GM21619 (cell line): ENCODE data around the gene STK39.

Source experiments
- ATAC-seq: cut with Tn5 transposase; IDR thresholded peaks from one replicate; pipeline ENCODE4 v1.9.1; 2021; ENCODE audit not compliant: unreplicated experiment

STK39 gene

DNA sequence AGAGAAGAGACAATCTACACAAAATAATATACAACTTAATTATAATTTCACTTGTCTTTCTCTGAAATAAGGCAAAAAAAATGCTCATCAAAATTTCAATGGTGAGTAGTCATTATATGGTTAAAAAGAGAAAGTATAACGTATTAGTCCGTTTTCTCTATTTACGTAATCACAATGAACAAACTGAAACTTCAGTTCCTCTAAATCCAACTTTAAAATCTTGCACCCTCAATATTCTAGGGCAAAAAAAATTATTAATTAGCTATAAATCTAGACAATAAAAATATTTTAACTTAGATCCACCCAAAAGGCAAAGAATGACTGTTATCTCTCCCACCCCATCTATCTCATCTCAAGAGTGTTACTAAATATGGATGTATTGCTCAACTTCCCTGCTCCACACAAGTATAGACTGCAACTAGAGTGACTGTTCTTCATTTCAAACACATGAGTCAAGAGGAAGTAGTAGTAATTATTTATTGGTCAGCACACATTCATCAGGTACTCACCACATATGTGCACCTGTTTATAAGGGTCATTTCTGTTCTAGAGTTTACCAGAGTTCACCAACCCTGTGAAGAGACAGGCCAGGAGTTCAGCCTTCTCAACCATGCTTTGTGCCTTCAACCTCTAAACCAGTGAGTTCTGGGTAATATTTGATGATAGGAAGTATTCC, 36.4 kb downstream of the STK39 start:
- ATAC-seq, result peak; percentile 46

DNA sequence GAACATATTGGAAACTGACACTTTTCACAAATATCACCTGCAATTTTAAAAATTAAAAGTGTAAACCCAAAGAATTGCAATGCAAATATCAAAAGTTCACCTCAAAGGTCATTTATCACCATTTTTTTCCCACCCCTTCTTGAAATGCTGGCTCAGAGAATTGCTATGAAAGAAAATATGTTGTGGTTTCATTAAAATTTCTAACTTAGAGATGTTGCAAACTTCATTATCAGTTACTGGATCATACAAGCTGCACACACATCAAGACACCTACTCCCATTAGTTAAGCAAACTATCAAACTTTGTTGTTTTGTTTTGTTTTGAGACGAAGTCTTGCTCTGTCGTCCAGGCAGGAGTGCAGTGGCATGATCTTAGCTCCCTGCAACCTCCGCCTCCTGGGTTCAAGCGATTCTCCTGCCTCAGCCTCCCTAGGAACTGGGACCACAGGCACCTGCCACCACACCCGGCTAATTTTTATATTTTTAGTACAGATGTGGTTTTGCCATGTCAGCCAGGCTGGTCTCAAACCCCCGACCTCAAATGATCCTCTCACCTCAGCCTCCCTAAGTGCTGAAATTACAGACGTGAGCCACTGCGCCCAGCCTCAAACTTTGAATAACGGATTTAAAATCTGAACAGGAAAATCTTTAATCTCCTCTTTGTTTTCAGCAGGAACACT, 37.0 kb downstream of the STK39 start:
- ATAC-seq, result no peak

DNA sequence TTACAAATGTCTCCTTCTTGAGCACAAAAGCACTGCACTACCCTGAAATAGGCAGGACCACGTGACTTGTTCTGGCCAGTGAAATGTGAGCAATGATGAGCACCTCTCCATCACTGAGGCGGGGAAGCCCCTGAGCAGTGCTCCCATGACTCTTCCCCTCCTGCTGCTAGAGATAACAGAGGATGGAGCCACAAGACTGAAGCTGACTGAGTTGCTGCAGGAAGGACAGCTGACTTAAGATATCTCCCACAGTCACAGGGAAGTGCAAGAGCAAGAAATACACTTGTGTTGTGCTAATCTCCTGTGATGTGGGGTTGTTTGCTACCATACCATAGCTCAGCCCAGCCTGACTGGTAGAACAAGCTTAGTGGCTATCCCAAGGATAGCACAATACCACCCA, 38.7 kb downstream of the STK39 start:
- no peak for ATAC-seq

DNA sequence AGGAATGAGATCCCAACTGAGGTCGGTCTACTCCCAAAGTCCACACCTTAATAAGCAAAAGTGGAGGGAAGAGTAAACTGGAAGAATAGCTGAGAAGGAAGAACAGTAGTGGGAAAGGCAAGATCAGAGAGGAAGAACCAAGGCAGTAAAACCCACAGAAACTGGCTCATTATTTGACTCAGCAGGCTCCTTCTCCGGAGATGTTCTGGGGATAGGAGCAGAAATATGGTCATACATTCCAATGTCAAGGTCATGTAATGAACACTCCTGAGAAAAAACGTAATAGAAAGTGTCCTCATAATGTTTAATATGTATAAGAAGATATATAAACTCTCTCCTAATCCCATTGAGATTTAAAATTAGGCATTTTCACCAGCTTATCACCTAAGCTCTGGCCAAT, 39.5 kb downstream of the STK39 start:
- ATAC-seq, result no peak

DNA sequence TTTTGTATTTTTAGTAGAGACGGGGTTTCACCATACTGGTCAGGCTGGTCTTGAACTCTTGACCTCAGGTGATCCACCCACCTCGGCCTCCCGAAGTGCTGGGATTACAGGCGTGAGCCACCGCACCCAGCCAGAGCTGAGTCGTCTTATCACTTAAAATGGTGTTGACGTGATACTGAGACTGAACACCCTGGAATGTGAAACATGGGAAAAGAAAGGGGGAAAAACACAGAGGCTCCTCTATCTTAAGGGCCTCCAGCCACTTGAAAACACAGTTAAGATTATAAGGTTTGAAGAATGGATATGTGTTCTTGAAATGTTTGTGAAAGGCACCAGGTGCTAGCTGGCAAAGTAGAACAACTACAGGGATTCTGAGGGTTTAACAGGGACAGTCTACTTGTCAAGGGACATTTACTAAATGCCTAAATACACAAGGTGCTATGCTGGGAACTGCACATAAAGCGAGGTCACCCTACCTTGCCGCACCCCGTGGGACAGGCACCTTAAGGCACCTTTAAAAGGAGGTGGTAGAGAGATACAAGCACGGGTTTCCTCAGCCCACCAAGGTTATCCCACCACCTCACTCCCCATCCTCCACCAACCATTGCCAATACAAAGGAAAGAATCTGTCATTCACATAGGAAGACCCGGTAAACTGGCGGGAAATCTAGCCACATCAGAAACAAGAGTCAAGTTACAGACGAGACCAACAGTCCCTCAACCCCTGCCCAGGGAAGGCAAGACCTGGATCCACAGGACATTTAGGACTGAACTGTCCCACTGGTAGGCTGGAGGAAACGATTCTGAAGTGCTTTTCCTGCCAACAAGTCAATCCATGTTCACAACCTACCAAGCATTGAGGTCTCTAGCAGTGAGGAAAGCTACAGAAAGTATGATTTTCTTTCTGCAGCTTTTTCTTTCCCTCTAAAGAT, 43.4 kb downstream of the STK39 start:
- no peak for ATAC-seq

DNA sequence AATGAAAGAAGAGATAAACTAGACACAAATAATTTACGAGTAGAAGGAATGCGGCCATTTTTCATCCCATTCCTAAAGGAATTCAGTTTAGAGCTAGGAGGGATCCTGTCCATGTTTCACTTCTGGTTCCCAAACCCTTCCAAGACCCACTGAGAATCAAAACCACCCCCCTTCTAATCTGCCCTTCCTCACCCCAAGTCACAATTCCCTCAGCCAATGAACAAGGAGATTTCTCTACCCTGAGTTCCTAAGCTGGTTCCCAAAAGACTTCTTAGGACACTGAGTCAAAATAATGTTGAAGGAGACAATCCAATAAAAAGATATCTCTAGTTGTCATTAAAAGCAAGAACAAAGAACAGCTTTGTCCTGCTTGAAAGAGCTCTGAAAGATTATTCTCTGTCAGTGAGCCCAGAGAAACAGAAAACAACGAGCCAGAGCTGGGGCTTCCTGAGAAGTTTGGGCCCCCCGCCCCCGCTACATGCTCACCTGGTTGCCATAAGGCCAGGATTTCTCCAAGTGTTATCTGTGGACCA, 45.7 kb downstream of the STK39 start:
- ATAC-seq, result no peak

DNA sequence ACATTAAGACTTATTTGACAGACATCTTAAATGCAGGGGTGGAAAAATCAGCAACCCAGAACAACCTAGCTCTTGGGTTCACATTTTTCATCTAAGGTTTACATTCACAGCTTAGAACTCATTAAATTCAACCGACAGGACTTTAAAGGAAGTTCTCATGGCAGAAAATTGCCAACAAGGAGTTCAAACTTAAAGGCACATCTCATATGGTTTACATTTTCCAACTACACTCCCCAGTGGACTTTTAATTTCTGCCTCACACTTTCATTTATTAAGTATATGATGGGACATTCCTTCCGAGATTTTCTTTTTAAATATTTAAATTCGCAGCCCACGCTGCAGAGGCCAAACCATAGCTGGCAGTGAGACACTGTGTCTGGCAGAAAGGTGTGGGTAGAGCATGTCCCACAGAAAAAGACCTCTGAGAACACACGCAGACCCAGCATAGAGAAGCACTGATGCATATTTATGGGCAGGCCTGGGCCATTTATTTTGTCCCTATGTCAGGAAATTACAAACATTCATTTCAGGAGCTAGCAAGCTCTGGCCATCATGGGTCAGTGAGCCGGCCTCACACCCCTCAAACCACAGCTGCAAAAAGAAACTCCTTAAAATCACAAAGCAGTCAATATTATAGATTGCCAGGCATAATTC, 46.3 kb downstream of the STK39 start:
- no peak for ATAC-seq

DNA sequence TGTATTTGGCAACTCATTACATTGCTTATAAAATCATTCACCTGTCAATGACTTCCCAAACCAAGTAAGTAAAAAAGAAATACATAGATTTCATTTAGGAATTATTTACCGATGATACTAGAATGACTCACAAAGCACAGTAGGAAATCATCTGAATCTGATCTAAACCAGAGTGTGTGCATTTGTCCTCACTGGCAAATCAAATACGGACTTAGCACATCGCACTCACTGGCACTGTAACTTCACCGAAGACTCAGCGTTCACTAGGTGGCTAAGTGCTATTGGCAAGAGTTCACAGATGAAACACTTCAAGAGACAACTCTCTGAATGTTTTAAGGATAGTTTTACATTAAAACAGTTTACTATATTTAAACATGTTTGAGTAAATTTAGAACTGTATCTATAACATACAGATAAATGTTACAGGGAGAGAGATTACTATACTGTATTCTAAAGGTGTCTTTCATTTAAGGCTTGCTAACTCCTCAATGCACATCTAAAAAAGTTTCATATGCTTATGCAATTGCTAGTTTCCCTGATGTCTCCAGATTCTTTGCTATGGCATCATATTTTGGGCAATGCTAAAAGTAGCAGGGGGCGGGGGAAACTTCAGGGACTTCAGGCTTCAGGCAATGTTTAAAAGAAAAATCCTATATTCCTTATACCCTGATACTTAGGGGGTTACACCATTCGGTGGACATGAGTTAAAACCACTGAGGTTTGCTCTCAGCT, 48.8 kb downstream of the STK39 start:
- ATAC-seq, result no peak

DNA sequence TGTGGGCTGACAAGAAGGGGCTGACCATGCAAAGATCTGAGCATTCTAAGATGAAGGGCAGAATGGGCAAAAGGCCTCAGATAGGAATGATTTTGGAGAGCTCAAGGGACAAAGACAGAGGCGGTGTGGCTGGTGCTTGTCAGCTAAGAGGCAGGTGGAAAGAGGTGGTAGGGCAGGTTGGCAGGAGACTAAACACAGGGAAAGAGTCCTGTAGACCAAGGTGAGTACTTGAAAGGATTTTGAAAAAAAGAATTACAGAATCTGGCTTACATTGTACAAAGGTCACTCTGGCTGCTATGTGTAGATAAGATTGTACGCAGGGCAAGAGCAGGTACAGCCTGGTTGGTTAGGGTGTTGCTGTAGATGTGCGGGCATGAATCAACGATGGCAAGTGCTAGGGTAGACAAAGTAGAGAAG, 50.6 kb downstream of the STK39 start:
- ATAC-seq, result no peak

DNA sequence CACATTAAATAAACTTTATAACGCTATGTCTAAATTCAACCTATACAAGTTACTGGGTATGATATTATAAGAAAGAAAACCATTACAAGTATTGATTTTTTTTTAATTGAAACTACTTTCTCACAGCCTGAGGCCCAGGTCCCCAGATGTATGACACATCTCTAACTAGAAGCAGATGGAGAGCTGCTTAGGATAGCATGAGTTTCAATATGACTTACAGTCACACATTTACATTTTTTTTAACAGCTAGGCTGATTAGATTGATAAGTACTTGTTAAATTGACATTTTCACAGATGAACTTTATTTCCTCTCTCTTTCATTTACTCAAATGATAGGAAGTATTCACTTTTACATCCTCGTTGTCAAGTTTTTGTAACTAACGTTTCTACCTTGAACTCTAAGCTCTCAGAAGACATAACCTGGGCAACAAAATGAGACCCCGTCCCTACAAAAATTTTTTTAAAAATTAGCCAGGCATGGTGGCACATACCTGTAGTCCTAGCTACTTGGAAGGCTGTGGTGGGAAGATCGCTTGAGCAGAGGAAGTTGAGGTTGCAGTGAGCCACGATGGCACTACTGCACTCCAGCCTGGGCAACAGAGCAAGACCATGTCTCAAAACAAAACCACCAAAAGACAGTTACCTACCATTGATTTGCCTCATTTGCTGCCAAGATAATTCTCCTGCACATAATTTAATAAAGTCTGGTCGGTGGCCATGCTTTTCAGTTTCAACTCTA, 52.4 kb downstream of the STK39 start:
- ATAC-seq, result peak; percentile 96

DNA sequence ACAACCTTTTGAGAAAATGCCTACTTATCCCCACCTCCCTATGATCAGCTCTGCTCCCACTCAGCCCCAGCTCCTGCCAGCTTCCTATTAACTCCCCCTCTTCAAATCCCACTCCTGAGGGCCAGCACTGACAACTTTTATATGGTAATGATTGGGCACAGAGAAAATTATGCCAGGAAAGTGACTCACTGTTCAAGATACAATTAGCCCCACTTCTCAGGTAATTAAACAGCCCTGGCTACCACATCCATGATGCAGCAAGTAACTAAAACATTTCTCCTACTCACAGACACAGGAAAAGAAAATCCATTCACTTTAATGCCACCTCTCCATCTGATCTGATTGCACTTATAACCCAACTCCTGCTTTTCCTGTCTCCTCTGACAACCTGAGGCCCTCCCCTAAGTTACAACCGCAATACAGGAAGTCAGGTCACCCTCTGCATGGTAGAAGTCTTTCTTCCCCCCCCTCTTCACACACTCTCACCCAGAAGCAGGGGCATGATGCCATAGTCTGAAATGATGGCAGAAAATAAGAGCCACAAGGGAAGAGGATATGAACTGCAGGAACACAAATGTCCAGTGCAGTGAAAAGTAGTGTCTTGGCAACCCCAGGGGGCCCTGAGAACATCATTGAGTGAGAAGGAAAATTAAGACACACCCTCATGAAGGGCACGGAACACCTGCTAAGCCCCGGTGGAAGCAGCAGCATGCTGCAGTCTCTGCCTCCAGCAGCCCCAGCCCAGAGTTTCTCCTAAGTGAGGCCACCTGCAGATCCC, 54.4 kb downstream of the STK39 start:
- ATAC-seq, result no peak

DNA sequence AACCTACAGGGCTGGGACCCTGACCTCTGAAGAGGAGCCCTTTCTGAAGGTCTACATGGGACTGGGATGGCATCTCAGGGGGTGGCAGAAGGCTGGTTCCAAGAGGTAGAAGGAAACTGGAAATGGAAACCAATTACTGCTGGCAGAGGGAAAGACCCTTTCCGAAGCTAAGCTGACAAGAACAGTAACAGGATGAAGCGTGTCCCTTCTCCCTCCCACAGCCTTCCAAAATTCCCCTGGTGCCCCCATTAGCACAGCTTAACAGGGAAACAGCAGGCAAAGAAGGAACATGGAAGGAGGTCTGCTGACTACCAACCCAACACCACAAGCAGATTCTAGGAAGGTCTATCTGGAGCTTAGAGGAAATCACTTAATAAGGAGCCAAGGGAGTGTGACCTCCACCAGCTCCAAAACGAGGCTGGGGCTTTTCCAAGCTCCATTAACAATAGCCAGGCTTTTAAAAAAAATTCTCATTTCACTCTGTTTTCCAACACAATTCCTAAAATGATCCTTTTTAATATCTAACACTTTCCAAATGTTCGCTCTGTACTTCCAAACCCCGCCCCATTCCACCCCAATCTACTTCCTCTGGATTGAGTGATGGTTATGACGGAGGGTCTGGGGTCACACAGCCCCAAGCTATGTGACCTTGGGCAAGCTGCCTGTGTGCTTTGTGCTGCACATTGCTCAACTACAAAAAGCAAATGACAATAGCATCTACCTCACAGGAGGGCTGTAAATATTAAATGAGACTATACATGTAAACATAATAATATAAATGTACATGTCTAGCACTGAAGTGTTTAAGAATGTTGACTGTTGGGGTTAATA, 55.2 kb downstream of the STK39 start:
- no peak for ATAC-seq

DNA sequence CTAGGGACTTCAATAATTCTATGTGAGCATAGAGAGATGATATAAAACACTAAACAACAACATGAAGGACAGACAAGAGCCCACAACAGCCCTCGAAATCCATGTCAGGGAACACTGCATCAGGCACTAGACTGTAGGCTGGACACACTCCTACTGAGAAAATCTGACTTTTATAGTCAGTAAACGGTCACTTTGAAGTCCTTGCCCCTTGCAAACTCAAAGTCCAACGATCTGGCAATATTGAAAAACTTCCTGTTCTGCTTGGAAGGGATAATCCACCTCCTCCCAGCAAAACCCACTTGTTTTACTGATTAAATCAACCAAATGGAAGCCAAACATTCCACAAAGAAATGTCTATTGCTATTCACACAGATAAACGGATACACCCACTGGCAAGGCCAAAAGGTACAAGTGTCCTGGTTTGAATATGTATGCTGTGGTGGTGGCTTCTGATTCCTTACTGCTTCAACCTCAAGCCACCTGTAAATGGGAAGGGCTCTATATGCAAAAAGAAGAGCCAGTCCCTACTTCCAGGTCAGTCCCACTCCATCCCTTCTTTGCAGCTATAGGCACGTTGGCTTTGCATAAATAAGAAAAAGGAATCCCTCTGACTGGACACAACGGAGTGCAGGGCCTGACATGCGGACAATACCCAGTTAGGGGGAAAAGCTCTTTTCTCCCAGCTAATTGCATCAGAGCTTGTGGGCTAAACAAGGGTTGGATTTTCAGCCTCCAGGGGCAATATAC, 56.6 kb downstream of the STK39 start:
- no peak for ATAC-seq

DNA sequence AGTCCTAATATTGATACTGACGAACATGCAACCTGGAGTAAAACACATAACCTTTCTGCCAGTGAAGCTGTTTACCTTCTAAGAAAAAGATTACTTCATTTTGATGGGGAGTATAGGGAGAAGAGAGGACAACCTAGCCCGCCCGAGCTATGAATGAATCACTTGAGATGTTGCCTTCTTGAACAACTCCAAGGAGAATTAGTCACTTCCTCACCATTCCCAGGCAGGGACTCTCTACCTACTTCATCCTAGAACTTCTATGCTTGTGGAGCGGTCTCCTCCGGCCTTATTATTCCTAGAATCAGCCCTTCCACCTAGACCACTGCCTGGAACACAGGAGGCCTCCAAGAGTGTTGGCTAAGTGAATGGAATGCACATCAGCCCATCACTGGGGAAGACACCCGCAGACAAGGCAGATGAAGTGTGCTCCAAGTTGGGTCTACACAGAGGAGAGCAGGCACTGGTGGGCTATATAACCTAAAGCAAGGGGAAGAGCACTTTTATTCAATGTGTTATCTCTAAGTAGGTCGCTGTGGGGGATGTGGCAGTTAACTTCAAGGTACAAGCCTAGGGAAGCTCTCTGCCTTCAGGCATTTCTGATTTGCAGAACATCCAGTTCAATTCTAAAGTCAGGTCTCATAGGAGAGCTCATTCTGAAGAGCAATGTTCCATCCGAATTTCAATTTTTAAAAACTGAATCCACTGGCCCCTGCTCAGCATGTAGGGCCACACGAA, 57.4 kb downstream of the STK39 start:
- ATAC-seq, result no peak

DNA sequence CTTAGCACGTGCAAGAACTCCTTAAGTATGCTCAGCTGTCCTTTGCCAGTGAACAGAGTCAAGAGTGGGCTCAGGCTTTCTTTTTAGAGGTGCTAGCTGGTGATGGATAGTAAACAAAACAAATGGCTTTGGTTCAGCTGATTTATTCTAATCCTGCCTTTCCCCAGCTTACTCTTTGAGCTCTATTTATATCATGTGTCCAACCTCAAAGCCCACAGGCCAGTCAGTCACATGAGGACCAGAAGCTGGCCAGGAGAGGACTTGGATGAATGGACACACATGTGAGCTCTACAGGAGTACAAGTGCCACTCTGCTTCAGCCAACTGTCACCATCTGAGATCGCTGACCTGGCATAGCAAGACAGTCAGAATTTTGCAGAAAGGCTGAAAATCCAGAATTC, 59.4 kb downstream of the STK39 start:
- ATAC-seq, result no peak

DNA sequence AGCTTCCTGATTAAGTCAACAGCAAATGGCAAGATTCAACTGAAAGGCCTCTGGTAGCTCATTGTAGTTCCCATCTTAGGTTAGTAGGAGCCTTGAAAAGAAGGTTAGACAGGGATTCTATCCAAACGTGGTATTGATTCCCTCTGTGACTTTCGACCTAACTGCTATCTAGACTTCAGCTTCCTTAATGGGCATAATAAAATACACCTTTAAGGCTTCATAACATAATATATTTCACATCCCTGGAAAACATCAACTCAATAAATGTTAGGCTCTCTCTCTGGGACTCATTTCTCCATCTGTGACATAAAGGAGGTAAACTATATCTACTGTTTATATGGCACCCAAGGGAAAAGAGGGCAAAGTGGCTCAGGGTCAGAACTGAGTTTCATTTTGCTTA, 60.9 kb downstream of the STK39 start:
- ATAC-seq, result no peak
